Suprapubic skin (tissue), 3 donors: Measurements from ENCODE around the gene OAS1.

ENCODE experiments used
- CTCF ChIP-seq, 2 donors: fragments of 200-600 bp in 1 of 2; fragments of 450-650 bp in 1 of 2; sonication (generic) in 1 of 2; IDR thresholded peaks; one replicate each; pipeline ENCODE4 v1.5.1; 2016 to 2019; ENCODE audit warnings: antibody characterized with exemption in 2 of 2, mild to moderate bottlenecking in 1 of 2, moderate library complexity in 1 of 2
- POLR2AphosphoS5 ChIP-seq, 3 donors: sonication (generic); formaldehyde crosslinking; IDR thresholded peaks; one replicate each; pipeline ENCODE4 v1.6.1; 2017; ENCODE audit warnings: antibody characterized with exemption in 3 of 3

- TF ChIP-seq POLR2AphosphoS5 (IDR thresholded peaks at IDR 0.05), result no peak
- no peak for TF ChIP-seq CTCF (IDR thresholded peaks at IDR 0.05)
Measured at GRCh38 chr12:112869778-112870177, 37.0 kb upstream of the OAS1 start.
